Activated T-helper 17 cell treated with anti-CD3 and anti-CD28 coated beads, Interleukin-2, amount 50 U/mL, for 72 hours (primary cell): ENCODE measurements around the gene TDRD6. TPM values are rescaled to one million over a fixed set of nuclear protein-coding genes. Genes with fewer than 3 reads are reported as not detected.
"Not testable (repeated sequence)": the region's sequence is repeated elsewhere in the genome, so short reads cannot be mapped to it uniquely, and the experiment has no call there.

Source experiments
- ATAC-seq: fragments of 150-1000 bp; cut with Tn5 transposase; replicated peaks from 2 replicates; pipeline ENCODE4 v1.10.0; 2021; ENCODE audit warnings: mild to moderate bottlenecking, moderate library complexity
- H3K27ac Mint-ChIP-seq: one replicate; pipeline ENCODE4 v1.8.0; 2022; ENCODE audit warnings: mixed read lengths
- H3K27me3 Mint-ChIP-seq: one replicate; pipeline ENCODE4 v1.8.0; 2022; ENCODE audit warnings: mixed read lengths
- H3K36me3 Mint-ChIP-seq: one replicate; pipeline ENCODE4 v1.8.0; 2022; ENCODE audit warnings: low read depth, mild to moderate bottlenecking, mixed read lengths
- H3K4me1 Mint-ChIP-seq: one replicate; pipeline ENCODE4 v1.8.0; 2022; ENCODE audit warnings: mixed read lengths
- H3K4me3 Mint-ChIP-seq: one replicate; pipeline ENCODE4 v1.8.0; 2022; ENCODE audit warnings: mild to moderate bottlenecking, mixed read lengths
- H3K9me3 Mint-ChIP-seq: one replicate; pipeline ENCODE4 v1.8.0; 2022; ENCODE audit warnings: mixed read lengths
- total RNA-seq, 2 donors: library from RNA; stranded (reverse); gene quantifications; one replicate each; pipeline ENCODE4 v1.2.3, GENCODE V29; 2022

TDRD6 gene
- not detected for total RNA-seq

GRCh38 chr6:46687619-46688097 lies at the start of gene TDRD6:
Gene TDRD6, plus strand, starts transcription at chr6:46687885. Its CDS starts 244 bp downstream, at chr6:46688129.
- H3K27me3 Mint-ChIP-seq = peaks cover 7% of the 10 kb centered on the region
- no peaks in the 10 kb centered on the region for H3K36me3 Mint-ChIP-seq
- H3K4me3 Mint-ChIP-seq = no peak within 1 kb of the TSS
- H3K9me3 Mint-ChIP-seq = no peaks in the 10 kb centered on the region
- no peak for ATAC-seq
- no peak within 1 kb of the TSS for H3K27ac Mint-ChIP-seq
- H3K4me1 Mint-ChIP-seq = no peaks in the 10 kb centered on the region

- Mint-ChIP-seq H3K4me1 (peaks cover 4% of the 10 kb centered on the region), H3K27me3 (peaks cover 16% of the 10 kb centered on the region), H3K9me3 (no peaks in the 10 kb centered on the region), H3K36me3 (no peaks in the 10 kb centered on the region), H3K4me3 (no peak overlapping the region), H3K27ac (no peak overlapping the region)
- ATAC-seq = no peak
Observed at GRCh38 chr6:46637933-46638332, 49.8 kb upstream of the TDRD6 start.

GRCh38 chr6:46638650-46639049 lies 49.0 kb upstream of the TDRD6 start:
- Mint-ChIP-seq H3K27me3 (peaks cover 16% of the 10 kb centered on the region), H3K4me3 (no peak overlapping the region)
- no peak for ATAC-seq

GRCh38 chr6:46642928-46643751 lies 44.5 kb upstream of the TDRD6 start:
- peak overlapping the region; percentile 39 for H3K27ac Mint-ChIP-seq
- peak; percentile 97 for ATAC-seq

More at GRCh38 chr6:46638650-46639049, 49.0 kb upstream of the TDRD6 start:
- Mint-ChIP-seq H3K4me1 (peaks cover 6% of the 10 kb centered on the region), H3K36me3 (no peaks in the 10 kb centered on the region), H3K9me3 (no peaks in the 10 kb centered on the region), H3K27ac (no peak overlapping the region)

GRCh38 chr6:46645265-46645664 lies 42.4 kb upstream of the TDRD6 start:
- Mint-ChIP-seq H3K9me3 (no peaks in the 10 kb centered on the region), H3K36me3 (no peaks in the 10 kb centered on the region), H3K27me3 (peaks cover 13% of the 10 kb centered on the region), H3K27ac (no peak overlapping the region), H3K4me1 (peaks cover 6% of the 10 kb centered on the region), H3K4me3 (no peak overlapping the region)
- no peak for ATAC-seq

More at GRCh38 chr6:46642928-46643751, 44.5 kb upstream of the TDRD6 start:
- H3K4me3 Mint-ChIP-seq = no peak overlapping the region
- peaks cover 15% of the 10 kb centered on the region for H3K27me3 Mint-ChIP-seq
- no peaks in the 10 kb centered on the region for H3K36me3 Mint-ChIP-seq
- H3K9me3 Mint-ChIP-seq = no peaks in the 10 kb centered on the region
- H3K4me1 Mint-ChIP-seq = peaks cover 6% of the 10 kb centered on the region

- ATAC-seq, H3K36me3 Mint-ChIP-seq, H3K4me3 Mint-ChIP-seq, H3K4me1 Mint-ChIP-seq, H3K27ac Mint-ChIP-seq, H3K9me3 Mint-ChIP-seq: not testable (repeated sequence)
- H3K27me3 Mint-ChIP-seq = peaks cover 26% of the 10 kb centered on the region
Observed at GRCh38 chr6:46648108-46648507, 39.6 kb upstream of the TDRD6 start.

- H3K4me3 Mint-ChIP-seq = no peak overlapping the region
- H3K4me1 Mint-ChIP-seq = peaks cover 10% of the 10 kb centered on the region
- no peaks in the 10 kb centered on the region for H3K9me3 Mint-ChIP-seq
- H3K27ac Mint-ChIP-seq = no peak overlapping the region
- no peak for ATAC-seq
- peaks cover 33% of the 10 kb centered on the region for H3K27me3 Mint-ChIP-seq
- no peaks in the 10 kb centered on the region for H3K36me3 Mint-ChIP-seq
Observed at GRCh38 chr6:46648869-46649492, 38.7 kb upstream of the TDRD6 start.

- Mint-ChIP-seq H3K4me3 (no peak overlapping the region), H3K36me3 (no peaks in the 10 kb centered on the region)
Observed at GRCh38 chr6:46651006-46651405, 36.7 kb upstream of the TDRD6 start.

GRCh38 chr6:46651816-46652215 lies 35.9 kb upstream of the TDRD6 start:
- Mint-ChIP-seq H3K27me3 (peaks cover 39% of the 10 kb centered on the region), H3K4me1 (peaks cover 10% of the 10 kb centered on the region), H3K27ac (no peak overlapping the region), H3K36me3 (no peaks in the 10 kb centered on the region), H3K4me3 (peak overlapping the region; percentile 79), H3K9me3 (no peaks in the 10 kb centered on the region)
- ATAC-seq = no peak

More at GRCh38 chr6:46651006-46651405, 36.7 kb upstream of the TDRD6 start:
- no peak for ATAC-seq
- H3K4me1 Mint-ChIP-seq = peaks cover 10% of the 10 kb centered on the region
- H3K27ac Mint-ChIP-seq = no peak overlapping the region
- H3K27me3 Mint-ChIP-seq = peaks cover 39% of the 10 kb centered on the region
- no peaks in the 10 kb centered on the region for H3K9me3 Mint-ChIP-seq

GRCh38 chr6:46652232-46652602 lies 35.5 kb upstream of the TDRD6 start:
- Mint-ChIP-seq H3K4me3 (peak overlapping the region; percentile 79), H3K36me3 (no peaks in the 10 kb centered on the region), H3K27me3 (peaks cover 39% of the 10 kb centered on the region), H3K27ac (peak overlapping the region; percentile 23), H3K9me3 (no peaks in the 10 kb centered on the region), H3K4me1 (peaks cover 10% of the 10 kb centered on the region)
- ATAC-seq = no peak

GRCh38 chr6:46652603-46653438 lies 34.9 kb upstream of the TDRD6 start, which contains the start of the genes CYP39A1 and SLC25A27:
Gene CYP39A1, minus strand, starts transcription at chr6:46652818. Its CDS starts 236 bp downstream, at chr6:46652582.
Gene SLC25A27, plus strand, starts transcription at chr6:46652975. Its CDS starts 218 bp downstream, at chr6:46653193.
- peak within 1 kb of the TSS; percentile 79 for H3K4me3 Mint-ChIP-seq
- no peaks in the 10 kb centered on the region for H3K9me3 Mint-ChIP-seq
- peaks cover 39% of the 10 kb centered on the region for H3K27me3 Mint-ChIP-seq
- ATAC-seq = peak; percentile 100
- H3K36me3 Mint-ChIP-seq = no peaks in the 10 kb centered on the region
- H3K4me1 Mint-ChIP-seq = peaks cover 10% of the 10 kb centered on the region
- H3K27ac Mint-ChIP-seq = peak within 1 kb of the TSS; percentile 23

GRCh38 chr6:46653439-46654195 lies 34.1 kb upstream of the TDRD6 start:
- Mint-ChIP-seq H3K9me3 (no peaks in the 10 kb centered on the region), H3K4me3 (peak overlapping the region; percentile 79), H3K27me3 (peaks cover 39% of the 10 kb centered on the region), H3K27ac (no peak overlapping the region), H3K36me3 (no peaks in the 10 kb centered on the region), H3K4me1 (peaks cover 10% of the 10 kb centered on the region)
- no peak for ATAC-seq

GRCh38 chr6:46655803-46656202 lies 31.9 kb upstream of the TDRD6 start:
- H3K4me3 Mint-ChIP-seq = no peak overlapping the region
- no peaks in the 10 kb centered on the region for H3K36me3 Mint-ChIP-seq
- H3K4me1 Mint-ChIP-seq = peaks cover 10% of the 10 kb centered on the region
- peaks cover 31% of the 10 kb centered on the region for H3K27me3 Mint-ChIP-seq
- H3K9me3 Mint-ChIP-seq = no peaks in the 10 kb centered on the region
- no peak overlapping the region for H3K27ac Mint-ChIP-seq
- no peak for ATAC-seq
